Measurements from ENCODE around the gene SLC25A45.

GRCh38 chr11:65377036-65377435 is 5.4 kb downstream of the SLC25A45 start:
- TF ChIP-seq POLR2A (IDR thresholded peaks at IDR 0.05) (no peak), CTCF (IDR thresholded peaks at IDR 0.05) (no peak)
